Right renal cortex interstitium (tissue), 3 donors: ENCODE data around the gene UGT1A9. TPM values are rescaled to one million over a fixed set of nuclear protein-coding genes. Genes with fewer than 3 reads are reported as not detected.

Experiments used
- DNase-seq, 3 donors: peaks; one replicate each; pipeline ENCODE4 v3.0.0-alpha.2; 2013; ENCODE audit warnings: low read depth in 3 of 3, low spot score in 2 of 3
- polyA plus RNA-seq, 3 donors: library from polyadenylated mRNA; unstranded; fragments of 120-200 nt; gene quantifications; one replicate each; pipeline ENCODE4 v1.2.1, GENCODE V29; 2013; ENCODE audit not compliant: insufficient read length in 3 of 3

The UGT1A9 gene
- polyA plus RNA-seq, 3 donors, result 4.3 to 7.6 (median 6.9) TPM

- no peak for DNase-seq
These were observed 121.0 kb downstream of the UGT1A9 start for GRCh38 chr2:233792720-233793119.

- no peak for DNase-seq
These were observed 121.9 kb downstream of the UGT1A9 start for GRCh38 chr2:233793465-233794127.

GRCh38 chr2:233794128-233794658, 122.5 kb downstream of the UGT1A9 start:
- no peak for DNase-seq

- no peak for DNase-seq
These were observed 124.1 kb downstream of the UGT1A9 start for GRCh38 chr2:233795735-233796171.

GRCh38 chr2:233796254-233796653, 124.6 kb downstream of the UGT1A9 start:
- DNase-seq, result no peak

GRCh38 chr2:233798335-233799086, 126.8 kb downstream of the UGT1A9 start:
- DNase-seq, result no peak

- no peak for DNase-seq
These were observed 127.5 kb downstream of the UGT1A9 start for GRCh38 chr2:233799087-233799665.

- no peak for DNase-seq
These were observed 128.0 kb downstream of the UGT1A9 start for GRCh38 chr2:233799716-233800115.

GRCh38 chr2:233800208-233800607, 128.5 kb downstream of the UGT1A9 start:
- DNase-seq, result no peak

GRCh38 chr2:233801357-233802131, 129.8 kb downstream of the UGT1A9 start:
- no peak for DNase-seq

- DNase-seq, result no peak
These were observed 130.6 kb downstream of the UGT1A9 start for GRCh38 chr2:233802132-233802815.

- DNase-seq, result no peak
These were observed 131.7 kb downstream of the UGT1A9 start for GRCh38 chr2:233803292-233803911.

- no peak for DNase-seq
These were observed 132.3 kb downstream of the UGT1A9 start for GRCh38 chr2:233803994-233804393.

GRCh38 chr2:233807215-233807865, 135.6 kb downstream of the UGT1A9 start:
- DNase-seq, result no peak

GRCh38 chr2:233807966-233808935, 136.6 kb downstream of the UGT1A9 start:
- no peak for DNase-seq

- no peak for DNase-seq
These were observed 138.7 kb downstream of the UGT1A9 start for GRCh38 chr2:233810385-233810784.

GRCh38 chr2:233811087-233811486, 139.4 kb downstream of the UGT1A9 start:
- DNase-seq, result no peak

GRCh38 chr2:233811732-233812131, 140.0 kb downstream of the UGT1A9 start:
- no peak for DNase-seq
